ENCODE measurements around the gene SELENOI.

- TF ChIP-seq EZH2phosphoT487 (conservative IDR thresholded peaks at IDR 0.05; ENCODE audit: low read length) (no peak), CTCF (IDR thresholded peaks at IDR 0.05; ENCODE audit: insufficient read depth, low read length, poor library complexity, severe bottlenecking) (no peak)
These were observed 53.9 kb downstream of the SELENOI start for GRCh38 chr2:26399771-26400376.
